AG09319 (cell line): ENCODE data around the gene ZIC5.

Experiments
- DNase-seq: peaks from one replicate; pipeline ENCODE4 v3.0.0-alpha.2; 2010; ENCODE audit warnings: low read depth; ENCODE audit errors: extremely low read depth
- TF ChIP-seq, protein P1 (sequence below): IDR thresholded peaks from 2 replicates; pipeline ENCODE4 v1.5.1; 2011; ENCODE audit warnings: low read depth, mild to moderate bottlenecking, inconsistent platforms, low read length, moderate library complexity

ZIC5 gene

DNA sequence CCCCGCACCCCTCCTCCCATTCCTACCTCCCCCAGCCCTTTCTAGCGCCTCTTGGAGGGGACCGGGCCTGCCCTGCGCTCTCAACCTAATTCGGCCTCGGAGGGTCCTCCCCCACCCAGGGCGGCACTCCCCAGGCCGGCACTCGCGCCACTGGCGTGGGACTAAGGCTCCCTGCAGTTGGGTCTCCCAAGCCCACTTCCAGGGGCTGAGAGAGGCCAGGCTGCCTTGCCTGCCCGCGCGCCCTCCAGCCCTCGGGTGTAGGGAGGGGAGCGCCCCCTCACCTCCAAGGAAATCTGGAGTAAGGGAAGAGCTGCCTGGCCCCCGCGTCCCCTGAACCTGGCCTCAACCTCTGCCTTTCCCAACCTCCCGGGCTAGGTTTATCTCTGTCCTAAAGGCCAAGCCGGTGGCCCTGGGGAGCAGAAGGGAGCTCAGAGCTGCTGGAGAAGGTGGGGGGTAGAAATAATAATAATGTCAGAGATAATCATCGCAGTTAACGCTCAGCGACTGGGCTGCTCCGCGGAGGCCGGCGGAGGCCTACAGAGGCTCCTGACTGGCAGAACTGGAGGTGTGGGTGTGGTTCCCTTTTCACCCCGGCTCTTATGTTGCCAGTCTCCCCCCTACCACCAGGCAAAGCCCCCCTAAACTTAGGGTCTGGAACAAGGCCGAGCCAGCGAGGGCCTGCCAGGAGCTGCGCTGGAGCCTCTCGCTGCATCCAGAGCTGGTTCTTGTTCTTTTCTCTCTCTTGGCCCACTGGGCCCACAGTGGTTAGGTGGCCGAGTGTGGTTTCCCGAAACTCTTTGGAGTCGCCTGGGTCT lies 19.7 kb upstream of the ZIC5 start:
- DNase-seq = no peak
- TF ChIP-seq, protein P1, sequence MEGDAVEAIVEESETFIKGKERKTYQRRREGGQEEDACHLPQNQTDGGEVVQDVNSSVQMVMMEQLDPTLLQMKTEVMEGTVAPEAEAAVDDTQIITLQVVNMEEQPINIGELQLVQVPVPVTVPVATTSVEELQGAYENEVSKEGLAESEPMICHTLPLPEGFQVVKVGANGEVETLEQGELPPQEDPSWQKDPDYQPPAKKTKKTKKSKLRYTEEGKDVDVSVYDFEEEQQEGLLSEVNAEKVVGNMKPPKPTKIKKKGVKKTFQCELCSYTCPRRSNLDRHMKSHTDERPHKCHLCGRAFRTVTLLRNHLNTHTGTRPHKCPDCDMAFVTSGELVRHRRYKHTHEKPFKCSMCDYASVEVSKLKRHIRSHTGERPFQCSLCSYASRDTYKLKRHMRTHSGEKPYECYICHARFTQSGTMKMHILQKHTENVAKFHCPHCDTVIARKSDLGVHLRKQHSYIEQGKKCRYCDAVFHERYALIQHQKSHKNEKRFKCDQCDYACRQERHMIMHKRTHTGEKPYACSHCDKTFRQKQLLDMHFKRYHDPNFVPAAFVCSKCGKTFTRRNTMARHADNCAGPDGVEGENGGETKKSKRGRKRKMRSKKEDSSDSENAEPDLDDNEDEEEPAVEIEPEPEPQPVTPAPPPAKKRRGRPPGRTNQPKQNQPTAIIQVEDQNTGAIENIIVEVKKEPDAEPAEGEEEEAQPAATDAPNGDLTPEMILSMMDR = no peak

DNA sequence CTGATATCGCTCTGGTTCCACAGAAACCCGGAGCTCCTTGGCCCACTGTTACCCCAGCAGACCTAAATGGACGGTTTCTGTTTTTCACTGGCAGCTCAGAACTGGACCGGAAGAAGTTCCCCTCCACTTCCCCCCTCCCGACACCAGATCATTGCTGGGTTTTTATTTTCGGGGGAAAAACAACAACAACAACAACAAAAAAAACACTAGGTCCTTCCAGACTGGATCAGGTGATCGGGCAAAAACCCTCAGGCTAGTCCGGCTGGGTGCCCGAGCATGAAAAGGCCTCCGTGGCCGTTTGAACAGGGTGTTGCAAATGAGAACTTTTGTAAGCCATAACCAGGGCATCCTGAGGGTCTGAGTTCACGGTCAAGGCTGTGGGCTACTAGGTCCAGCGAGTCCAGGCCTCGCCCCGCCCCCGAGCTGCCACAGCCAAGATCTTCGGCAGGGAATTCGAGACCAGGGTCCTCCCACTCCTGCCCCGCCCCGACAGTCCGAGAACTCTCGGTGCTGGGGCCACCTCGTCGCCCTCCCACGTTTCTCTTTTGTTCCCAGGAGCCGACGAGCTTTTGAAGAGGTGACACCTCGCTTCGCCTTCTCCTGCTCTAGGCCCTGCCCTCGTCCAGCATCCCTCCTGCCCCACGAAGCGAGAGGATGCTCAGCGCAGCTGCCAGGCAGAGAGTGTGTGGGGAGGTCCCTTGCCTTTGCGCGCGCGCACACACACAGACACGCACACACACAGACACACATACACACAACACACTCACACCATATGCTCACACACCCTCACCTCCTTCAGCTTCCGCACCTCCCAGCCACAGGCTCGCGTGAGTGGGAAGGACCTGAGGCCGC lies 18.8 kb upstream of the ZIC5 start:
- no peak for DNase-seq

DNA sequence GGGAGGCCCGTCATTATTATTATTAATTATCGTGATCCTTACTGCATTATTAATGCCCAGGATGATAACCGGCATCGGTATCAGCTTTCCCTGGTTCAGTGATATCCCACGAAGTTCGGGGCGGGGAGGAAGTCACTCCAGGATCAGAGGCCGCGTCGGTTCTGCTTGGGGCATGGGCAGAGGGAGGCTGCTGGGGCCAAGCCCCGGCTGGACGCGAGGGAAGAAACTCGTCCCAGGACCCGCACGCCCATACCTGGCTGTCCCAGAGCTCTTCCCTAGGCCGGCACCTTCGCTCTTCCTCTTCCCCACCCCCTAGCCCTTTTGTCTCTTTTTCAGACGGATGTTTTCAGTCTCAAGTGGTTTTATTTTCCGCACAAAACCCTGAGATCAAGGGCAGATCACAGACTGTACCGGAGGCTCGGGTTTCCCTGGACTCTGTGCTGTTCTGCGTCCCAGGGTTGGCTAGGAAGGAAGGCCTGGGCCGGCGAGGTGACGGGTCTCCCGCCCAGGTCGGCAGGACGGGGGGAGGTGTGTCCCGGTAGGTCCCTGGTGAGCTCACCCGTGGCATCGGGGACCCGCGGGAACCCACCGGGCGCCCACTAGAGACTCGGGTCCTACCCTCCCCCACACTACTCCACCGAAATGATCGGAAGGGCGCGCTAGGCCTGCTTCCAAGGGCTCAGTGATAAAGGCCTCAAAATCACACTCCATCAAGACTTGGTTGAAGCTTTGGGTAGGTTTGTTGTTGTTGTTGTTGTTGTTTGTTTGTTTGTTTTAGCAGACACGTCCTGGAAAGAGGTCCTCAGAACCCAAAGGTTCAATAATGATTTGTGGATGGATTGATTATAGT lies 17.9 kb upstream of the ZIC5 start:
- TF ChIP-seq, protein P1 = no peak
- DNase-seq = no peak

More for the DNA sequence above, 18.8 kb upstream of the ZIC5 start:
- TF ChIP-seq, protein P1 = no peak

DNA sequence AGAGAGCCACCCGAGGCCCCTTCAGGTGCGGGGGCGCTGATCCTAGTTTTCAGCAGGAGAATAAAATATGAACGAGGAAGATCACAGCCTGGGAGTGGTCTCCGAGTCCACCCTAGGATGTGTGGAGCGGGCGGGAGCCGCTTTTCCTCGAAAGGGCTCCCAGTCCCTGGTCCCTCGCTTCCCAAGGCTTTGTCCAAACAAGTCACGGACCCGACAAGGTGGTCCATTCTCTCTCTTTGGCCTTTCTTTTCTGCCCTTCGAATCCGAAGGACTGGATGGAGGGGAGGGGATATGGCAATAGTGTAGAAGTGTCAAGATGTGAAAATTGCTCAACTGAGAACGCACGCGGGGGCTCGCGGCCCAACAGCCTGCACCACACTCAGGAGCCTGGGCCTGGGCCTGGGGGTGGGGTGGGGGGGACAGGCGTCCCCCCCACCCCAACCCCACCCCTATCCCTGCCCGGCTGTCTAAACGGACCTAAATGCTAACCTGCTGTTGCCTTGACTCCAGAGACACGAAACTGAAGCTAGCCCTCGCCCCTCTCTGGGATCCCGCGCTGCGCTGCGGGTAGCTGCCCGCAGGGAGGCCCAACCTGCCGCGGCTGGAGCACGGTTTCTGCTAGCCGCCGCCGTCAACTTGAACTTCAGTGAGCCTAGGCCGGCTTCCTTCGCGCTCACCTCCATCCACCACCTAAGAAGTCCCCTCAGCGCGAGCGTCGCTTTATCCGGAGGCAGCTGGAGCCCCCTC lies 17.1 kb upstream of the ZIC5 start:
- no peak for DNase-seq
- TF ChIP-seq, protein P1 = no peak

DNA sequence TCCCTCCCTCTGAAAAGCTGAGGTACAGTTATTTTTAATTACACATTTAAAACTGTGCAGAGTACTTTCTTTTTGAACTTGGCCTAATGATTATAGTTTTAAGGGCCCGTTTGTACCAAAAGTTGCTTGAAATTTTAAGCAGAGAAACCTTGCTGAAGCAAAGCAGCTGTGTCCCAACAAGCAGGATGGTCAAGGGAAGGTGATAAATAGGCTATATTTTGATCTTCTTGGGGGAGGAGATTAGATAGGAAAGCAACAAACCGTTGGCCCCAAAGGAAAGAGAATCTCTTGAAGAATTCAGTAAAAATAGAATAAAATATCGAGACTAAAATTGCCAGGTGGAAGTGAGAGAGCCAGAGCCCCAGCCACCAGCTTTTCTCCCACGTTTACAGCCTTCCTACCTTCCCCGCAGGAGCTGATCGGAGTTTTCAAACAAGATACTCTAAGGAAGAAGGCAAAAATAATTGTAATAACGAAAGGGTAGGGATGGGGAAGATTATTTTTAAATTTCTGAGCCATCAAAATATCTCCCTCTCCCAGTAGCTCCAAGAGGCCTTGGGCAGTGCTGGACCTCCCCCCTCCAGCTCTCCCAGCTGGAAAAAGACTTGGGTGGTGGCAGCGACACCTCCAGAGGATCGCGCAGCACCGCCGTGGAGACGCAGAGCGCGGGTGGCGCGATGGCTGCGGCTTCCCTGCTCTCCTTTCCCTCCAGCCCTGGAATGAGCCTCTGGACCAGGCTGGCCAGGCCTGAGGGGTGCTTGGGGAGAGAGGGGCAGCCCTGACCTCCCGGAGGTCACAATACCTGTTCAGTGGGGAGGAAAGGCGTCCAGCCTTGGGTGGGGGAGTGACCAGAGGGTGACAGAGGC lies 15.8 kb upstream of the ZIC5 start:
- TF ChIP-seq, protein P1 = no peak
- no peak for DNase-seq

DNA sequence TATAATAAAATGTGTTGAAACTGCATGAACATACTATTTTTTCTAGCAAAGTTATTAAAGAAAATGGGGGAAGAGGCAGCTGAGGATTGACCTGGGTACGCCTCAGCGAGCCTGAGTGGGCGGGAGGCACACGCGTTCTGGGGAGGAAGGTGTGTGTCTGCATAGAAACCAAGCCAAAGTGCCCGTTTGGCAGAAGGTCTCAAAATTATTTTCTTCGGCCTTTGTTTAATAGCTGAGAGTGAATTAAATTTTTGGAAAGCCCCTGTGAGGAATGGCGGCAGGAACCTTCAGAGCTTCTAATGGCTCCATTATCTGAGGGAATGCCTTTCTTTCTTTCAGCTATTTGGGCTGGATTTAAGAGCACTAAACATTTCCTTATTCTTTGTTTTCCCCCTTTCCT lies 15.2 kb upstream of the ZIC5 start:
- no peak for DNase-seq
- TF ChIP-seq, protein P1 = no peak
